H1 (cell line): Measurements from ENCODE around the gene SHLD1. TPM values are rescaled to one million over a fixed set of nuclear protein-coding genes. Genes with fewer than 3 reads are reported as not detected.
A peak's percentile ranks its signal among the peaks of the same experiment; 100 is the strongest.

Source experiments
- CTCF ChIA-PET: fragments of 300-600 bp; sonication (Branson Sonifier 250); formaldehyde crosslinking; loops from one replicate; lab custom pipeline; 2021; ENCODE audit not compliant: partially characterized antibody; lab: Charles Lee
- POLR2A ChIA-PET: fragments of 300-600 bp; sonication (Branson Sonifier 250); formaldehyde crosslinking; loops from one replicate; lab custom pipeline; 2021; ENCODE audit warnings: inconsistent platforms; ENCODE audit not compliant: partially characterized antibody; lab: Charles Lee
- DNase-seq, 2 experiments: peaks; one replicate each; pipeline versions ENCODE4 v3.0.0 to v3.0.0-alpha.2; 2010 to 2022; ENCODE audit warnings: low spot score in 2 of 2, low read depth in 1 of 2, mixed read lengths in 1 of 2
- FAIRE-seq: peaks from 2 replicates; lab custom pipeline; 2011; peaks lifted over from hg19 to GRCh38; lab: Jason Lieb, UNC
- H2AFZ ChIP-seq: 2 replicates; pipeline ENCODE4 v1.8.1; 2012; ENCODE audit warnings: low read length, inconsistent platforms
- H2AK5ac ChIP-seq: 2 replicates; pipeline ENCODE4 v1.6.1; 2013; ENCODE audit warnings: low read depth, low read length
- H2BK120ac ChIP-seq: replicated peaks from 2 replicates; pipeline ENCODE3; 2013; ENCODE audit warnings: low read depth, low read length, inconsistent platforms
- H2BK12ac ChIP-seq: 2 replicates; pipeline ENCODE4 v1.6.1; 2013; ENCODE audit warnings: low read depth, low read length
- H2BK15ac ChIP-seq: 2 replicates; pipeline ENCODE4 v1.6.1; 2013; ENCODE audit warnings: low read length
- H2BK20ac ChIP-seq: 2 replicates; pipeline ENCODE4 v1.6.1; 2013; ENCODE audit warnings: low read length
- H2BK5ac ChIP-seq: 2 replicates; pipeline ENCODE4 v1.6.1; 2013; ENCODE audit warnings: low read depth, low read length
- H3K14ac ChIP-seq: 2 replicates; pipeline ENCODE4 v1.6.1; 2013; ENCODE audit warnings: inconsistent platforms; ENCODE audit not compliant: insufficient read length
- H3K18ac ChIP-seq: 2 replicates; pipeline ENCODE4 v1.6.1; 2013; ENCODE audit warnings: low read length; ENCODE audit errors: extremely low read depth
- H3K23ac ChIP-seq: 2 replicates; pipeline ENCODE4 v1.6.1; 2013; ENCODE audit warnings: inconsistent platforms; ENCODE audit not compliant: insufficient read length
- H3K23me2 ChIP-seq: 2 replicates; pipeline ENCODE4 v1.6.1; 2013; ENCODE audit warnings: low read depth, low read length
- H3K27ac ChIP-seq: 2 replicates; pipeline ENCODE4 v1.6.1; 2011; ENCODE audit warnings: low read depth, low read length, inconsistent platforms
- H3K27me3 ChIP-seq, 4 experiments: replicated peaks in 1 of 4; 1 replicate in 1 of 4; 2 replicates in 3 of 4; pipeline versions ENCODE4 v1.6.1 to v1.8.1; 2011 to 2013; ENCODE audit warnings: low read length in 3 of 4, mild to moderate bottlenecking in 3 of 4, inconsistent platforms in 2 of 4, mixed read lengths in 2 of 4, moderate library complexity in 1 of 4; ENCODE audit not compliant: control insufficient read depth in 3 of 4, insufficient read depth in 3 of 4; ENCODE audit errors: extremely low read depth in 1 of 4
- H3K36me3 ChIP-seq, 4 experiments: 2 replicates each; pipeline versions ENCODE4 v1.6.1 to v1.8.1; 2011 to 2013; ENCODE audit warnings: mild to moderate bottlenecking in 4 of 4, low read length in 3 of 4, moderate library complexity in 2 of 4, control low read depth in 1 of 4, inconsistent platforms in 1 of 4; ENCODE audit not compliant: insufficient read depth in 4 of 4, control insufficient read depth in 2 of 4
- H3K4ac ChIP-seq: replicated peaks from 2 replicates; pipeline ENCODE3; 2013; ENCODE audit warnings: low read length, low read depth, mixed read lengths, inconsistent platforms; ENCODE audit not compliant: insufficient read length
- H3K4me1 ChIP-seq, 4 experiments: replicated peaks in 1 of 4; 1 replicate in 1 of 4; 2 replicates in 3 of 4; pipeline versions ENCODE4 v1.6.1 to v1.8.1; 2011 to 2013; ENCODE audit warnings: low read length in 3 of 4, inconsistent platforms in 2 of 4, mixed read lengths in 1 of 4; ENCODE audit not compliant: insufficient read depth in 4 of 4, control insufficient read depth in 3 of 4
- H3K4me2 ChIP-seq, 2 experiments: 2 replicates each; pipeline versions ENCODE4 v1.6.1 to v1.8.1; 2011 to 2013; ENCODE audit warnings: low read depth in 2 of 2, low read length in 2 of 2, control low read depth in 1 of 2, inconsistent platforms in 1 of 2, mild to moderate bottlenecking in 1 of 2; ENCODE audit not compliant: insufficient read depth in 1 of 2
- H3K4me3 ChIP-seq, 4 experiments: fragments of 200-600, 300-600 bp in 1 of 4; sonication (generic), shearing (Covaris generic), sonication (Bioruptor Twin) in 1 of 4; 2 replicates each; pipeline versions ENCODE4 v1.5.1 to v1.8.1; 2011 to 2016; ENCODE audit warnings: low read length in 4 of 4, low read depth in 3 of 4, control low read depth in 2 of 4, inconsistent platforms in 2 of 4, mild to moderate bottlenecking in 2 of 4, mixed read lengths in 1 of 4, moderate library complexity in 1 of 4; ENCODE audit not compliant: insufficient read depth in 2 of 4; ENCODE audit errors: extremely low read depth in 1 of 4
- H3K56ac ChIP-seq: replicated peaks from 2 replicates; pipeline ENCODE3; 2013; ENCODE audit warnings: low read depth, mild to moderate bottlenecking, mixed read lengths, low read length, inconsistent platforms; ENCODE audit not compliant: insufficient read length
- H3K79me1 ChIP-seq: 2 replicates; pipeline ENCODE4 v1.6.1; 2013; ENCODE audit warnings: low read depth, low read length, control low read depth
- H3K79me2 ChIP-seq, 2 experiments: 2 replicates each; pipeline versions ENCODE4 v1.6.1 to v1.8.1; 2012 to 2013; ENCODE audit warnings: low read length in 2 of 2, mild to moderate bottlenecking in 2 of 2, inconsistent platforms in 1 of 2; ENCODE audit not compliant: insufficient read depth in 2 of 2, control insufficient read depth in 1 of 2
- H3K9ac ChIP-seq, 4 experiments: replicated peaks in 1 of 4; 1 replicate in 1 of 4; 2 replicates in 3 of 4; pipeline versions ENCODE4 v1.6.1 to v1.8.1; 2011 to 2013; ENCODE audit warnings: low read depth in 3 of 4, low read length in 3 of 4, control low read depth in 2 of 4, mild to moderate bottlenecking in 2 of 4, moderate library complexity in 2 of 4, inconsistent platforms in 1 of 4; ENCODE audit errors: extremely low read depth in 1 of 4
- H3K9me3 ChIP-seq, 2 experiments: 2 replicates each; pipeline versions ENCODE4 v1.6.1 to v1.8.1; 2012 to 2013; ENCODE audit warnings: mild to moderate bottlenecking in 2 of 2, moderate library complexity in 2 of 2, control low read depth in 1 of 2, inconsistent platforms in 1 of 2, low read depth in 1 of 2, low read length in 1 of 2, mixed read lengths in 1 of 2; ENCODE audit not compliant: insufficient read depth in 2 of 2
- H4K20me1 ChIP-seq, 2 experiments: replicated peaks in 1 of 2; 2 replicates each; pipeline versions ENCODE3 to v1.8.1; 2011 to 2013; ENCODE audit warnings: inconsistent platforms in 2 of 2, low read length in 2 of 2, mild to moderate bottlenecking in 1 of 2; ENCODE audit not compliant: insufficient read depth in 2 of 2, control insufficient read depth in 1 of 2
- H4K5ac ChIP-seq: 2 replicates; pipeline ENCODE4 v1.6.1; 2013; ENCODE audit warnings: low read length, low read depth, mixed read lengths, inconsistent platforms; ENCODE audit not compliant: insufficient read length
- H4K8ac ChIP-seq: 2 replicates; pipeline ENCODE4 v1.8.0; 2013; ENCODE audit warnings: mild to moderate bottlenecking, moderate library complexity, low read length, inconsistent platforms; ENCODE audit not compliant: insufficient read depth; ENCODE audit errors: extremely low read depth
- H4K91ac ChIP-seq: replicated peaks from 2 replicates; pipeline ENCODE3; 2013; ENCODE audit warnings: low read length, mixed read lengths, inconsistent platforms; ENCODE audit not compliant: insufficient read length
- WGBS, 2 experiments: shearing (Covaris generic) in 1 of 2; methylation state at CpG; one replicate each; pipeline versions ENCODE4 v1.1.6 to v1.1.7; 2013 to 2015; ENCODE audit warnings: low lambda C conversion rate in 2 of 2, mixed read lengths in 2 of 2, inconsistent platforms in 1 of 2, low coverage in 1 of 2, missing lambda C conversion rate in 1 of 2; ENCODE audit not compliant: insufficient replicate concordance in 2 of 2, insufficient coverage in 1 of 2, insufficient read length in 1 of 2; ENCODE audit errors: extremely low coverage in 1 of 2, missing lambda C conversion rate in 1 of 2; 5-methylcytosine and 5-hydroxymethylcytosine counted together
- polyA plus RNA-seq, 7 experiments: library from polyadenylated mRNA; depleted of rRNA in 3 of 7; stranded (reverse) in 5 of 7; unstranded in 2 of 7; fragments of >200 nt in 5 of 7; fragments of 200-250 nt in 2 of 7; gene quantifications; 1 replicate in 5 of 7; 2 replicates in 1 of 7; 4 replicates in 1 of 7; pipeline versions ENCODE4 v1.2.1 to v1.2.3, GENCODE V29; 2011 to 2013; ENCODE audit warnings: missing spikeins in 2 of 7, mixed read lengths in 2 of 7
- total RNA-seq: library from RNA; stranded (reverse); fragmentation: NEBNext Ultra II Directional; extraction: Animal tissue kit (Norgen Biotek cat#: 25700); gene quantifications from 2 replicates; pipeline ENCODE4 v1.2.1, GENCODE V29; 2021
- TF ChIP-seq, protein P1 (sequence below): IDR thresholded peaks from 2 replicates; pipeline ENCODE4 v1.6.1; 2011; ENCODE audit warnings: low read length, improper control_type of control experiment

Gene SHLD1
- total and polyA plus RNA-seq, 2 of the 8 experiments (the other 6 are each of a cell fraction or from before 2014, with no cell fraction given): 4.2 to 6.5 TPM

DNA sequence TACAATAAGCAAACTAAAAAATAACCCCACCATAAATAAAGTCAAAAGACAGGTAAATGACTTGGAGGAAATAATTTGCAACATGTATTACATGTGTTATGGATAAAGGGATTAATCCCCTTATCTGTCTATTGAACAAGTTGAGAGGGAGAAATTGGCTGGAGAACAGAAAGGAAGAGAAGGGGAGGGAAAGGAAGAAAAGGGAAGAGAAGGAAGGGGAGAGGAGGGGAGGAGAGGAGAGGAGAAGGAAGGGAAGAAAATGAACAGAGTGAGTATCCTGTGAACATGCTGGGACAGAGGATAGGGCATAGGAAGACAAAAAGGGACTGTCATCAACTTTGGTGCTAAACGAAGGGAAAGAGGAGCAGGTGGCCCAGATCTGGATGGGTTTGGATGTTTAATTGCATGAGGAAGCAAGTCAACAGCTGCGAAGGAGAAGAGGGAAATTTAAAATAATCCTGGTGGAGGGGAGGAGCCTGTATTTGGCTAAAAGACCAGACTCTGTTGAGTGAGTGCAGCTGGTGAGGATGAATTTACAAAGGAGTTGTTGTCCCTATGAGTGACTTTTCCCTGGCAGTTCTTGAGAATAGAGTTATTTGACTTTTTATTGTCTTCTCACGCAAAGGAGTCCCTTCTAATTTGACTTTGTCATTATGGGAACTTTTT is 14.2 kb upstream of the SHLD1 start:
- Histone ChIP-seq H2AFZ (peak overlapping the region; percentile 89), H3K36me3 (no peaks in the 10 kb centered on the region), H2BK12ac (no peak overlapping the region), H3K4me3 (no peak overlapping the region), H3K23me2 (no peaks in the 10 kb centered on the region), H3K79me2 (no peaks in the 10 kb centered on the region), H3K4me1 (no peaks in the 10 kb centered on the region), H3K18ac (no peak overlapping the region), H3K23ac (no peak overlapping the region), H2BK15ac (no peak overlapping the region), H3K27ac (no peak overlapping the region), H2BK5ac (no peak overlapping the region), H4K20me1 (no peaks in the 10 kb centered on the region), H4K8ac (no peak overlapping the region), H2BK120ac (no peak overlapping the region), H4K91ac (no peak overlapping the region), H3K79me1 (no peaks in the 10 kb centered on the region), H3K4ac (no peak overlapping the region), H3K27me3 (no peaks in the 10 kb centered on the region), H2BK20ac (no peak overlapping the region), H3K9ac (no peak overlapping the region), H3K9me3 (no peaks in the 10 kb centered on the region), H4K5ac (no peak overlapping the region), H3K56ac (no peak overlapping the region), H2AK5ac (no peak overlapping the region), H3K4me2 (no peak overlapping the region), H3K14ac (no peak overlapping the region)
- CTCF ChIA-PET: interaction anchor here (0.6 to 1.0 kb wide), 2 partner anchors 42 to 531 kb away, joined by 3 read pairs; no protein-coding TSS in a partner anchor
- DNase-seq: no peak
- POLR2A ChIA-PET: no interaction called here
- no peak for FAIRE-seq
- WGBS, 2 experiments: 83% methylated on average over 3 of the region's 3 CpGs; no CpG with 5 or more reads in 1 of the 2 experiments
- TF ChIP-seq, protein P1, sequence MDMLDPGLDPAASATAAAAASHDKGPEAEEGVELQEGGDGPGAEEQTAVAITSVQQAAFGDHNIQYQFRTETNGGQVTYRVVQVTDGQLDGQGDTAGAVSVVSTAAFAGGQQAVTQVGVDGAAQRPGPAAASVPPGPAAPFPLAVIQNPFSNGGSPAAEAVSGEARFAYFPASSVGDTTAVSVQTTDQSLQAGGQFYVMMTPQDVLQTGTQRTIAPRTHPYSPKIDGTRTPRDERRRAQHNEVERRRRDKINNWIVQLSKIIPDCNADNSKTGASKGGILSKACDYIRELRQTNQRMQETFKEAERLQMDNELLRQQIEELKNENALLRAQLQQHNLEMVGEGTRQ: no peak
- TF ChIP-seq, all 59 proteins: peak for 0
